Panc1 (cell line): Measurements from ENCODE around the gene PPIE. TPM values are rescaled to one million over a fixed set of nuclear protein-coding genes. Genes with fewer than 3 reads are reported as not detected.

Experiments
- ATAC-seq: fragments of 200-7000 bp; cut with Tn5 transposase; 2 replicates; pipeline ENCODE4 v1.9.1; 2020; ENCODE audit warnings: mild to moderate bottlenecking, moderate library complexity
- BruUV-seq: library from RNA; stranded (reverse); fragments of 400-500 nt; replicated peaks from 2 replicates; lab custom pipeline; 2021; lab: Mats Ljungman, UMichigan
- CTCF ChIA-PET: fragments of 300-600 bp; sonication (Branson Sonifier 250); formaldehyde crosslinking; loops from one replicate; lab custom pipeline; 2022; ENCODE audit warnings: antibody characterized with exemption; lab: Charles Lee
- POLR2A ChIA-PET: fragments of 300-600 bp; sonication (Branson Sonifier 250); formaldehyde crosslinking; loops from one replicate; lab custom pipeline; 2022; ENCODE audit warnings: antibody characterized with exemption; lab: Charles Lee
- DNase-seq: peaks from one replicate; pipeline ENCODE4 v3.0.0-alpha.2; 2010; ENCODE audit warnings: low read depth, low spot score
- H3K27ac ChIP-seq: 2 replicates; pipeline ENCODE4 v1.5.1; 2011; ENCODE audit warnings: mild to moderate bottlenecking, low read length, inconsistent platforms
- H3K27me3 ChIP-seq: fragments of 200-500 bp; sonication (Bioruptor generic); 2 replicates; pipeline ENCODE4 v1.6.0; 2014; ENCODE audit warnings: low read length, inconsistent platforms; ENCODE audit not compliant: control insufficient read depth, insufficient read depth
- H3K36me3 ChIP-seq: fragments of 200-500 bp; sonication (Bioruptor generic); 2 replicates; pipeline ENCODE4 v1.5.1; 2014; ENCODE audit warnings: inconsistent platforms, mild to moderate bottlenecking, low read length, moderate library complexity; ENCODE audit not compliant: control insufficient read depth, insufficient read depth
- H3K4me1 ChIP-seq: 2 replicates; pipeline ENCODE4 v1.5.1; 2011; ENCODE audit warnings: inconsistent platforms, mild to moderate bottlenecking, low read length, moderate library complexity; ENCODE audit not compliant: control insufficient read depth, insufficient read depth
- H3K4me3 ChIP-seq, 2 experiments: 2 replicates each; pipeline ENCODE4 v1.5.1; 2011 to 2012; ENCODE audit warnings: low read depth in 2 of 2, low read length in 2 of 2, mild to moderate bottlenecking in 2 of 2, inconsistent platforms in 1 of 2, moderate library complexity in 1 of 2
- H3K9me3 ChIP-seq: fragments of 200-500 bp; sonication (Bioruptor generic); 2 replicates; pipeline ENCODE4 v1.5.1; 2014; ENCODE audit warnings: low read depth, mild to moderate bottlenecking, inconsistent platforms, low read length, moderate library complexity; ENCODE audit not compliant: control insufficient read depth, insufficient read depth
- POLR2AphosphoS5 ChIP-seq: IDR thresholded peaks from 2 replicates; pipeline ENCODE4 v1.6.1; 2012; ENCODE audit warnings: mild to moderate bottlenecking, low read depth, low read length, moderate library complexity
- SIN3A ChIP-seq: IDR thresholded peaks from 2 replicates; pipeline ENCODE4 v1.6.1; 2012; ENCODE audit warnings: low read depth, mild to moderate bottlenecking, low read length, moderate library complexity, borderline replicate concordance; ENCODE audit not compliant: insufficient read depth
- TCF7L2 ChIP-seq: IDR thresholded peaks from 2 replicates; pipeline ENCODE4 v1.6.1; 2011; ENCODE audit warnings: mild to moderate bottlenecking, low read depth, low read length, inconsistent platforms
- in situ Hi-C: cut with HindIII; loops from 2 replicates; pipeline ENCODE4 v1.10.0; 2016; ENCODE audit warnings: low sequenced_read_pairs, low pct_unique_long_range_greater_than_20kb
- intact Hi-C: fragments of 100-400 bp; cut with micrococcal nuclease; formaldehyde crosslinking; loops from one replicate; pipeline ENCODE4 v1.10.0; 2022; ENCODE audit not compliant: unreplicated experiment
- total RNA-seq: library from RNA; stranded (reverse); gene quantifications from one replicate; pipeline ENCODE4 v1.2.1, GENCODE V29; 2021; ENCODE audit not compliant: unreplicated experiment
- TF ChIP-seq, protein P1 (sequence below), 2 experiments: IDR thresholded peaks; 2 replicates each; pipeline ENCODE4 v1.6.1; 2011 to 2012; ENCODE audit warnings: low read depth in 2 of 2, control low read depth in 1 of 2, low read length in 1 of 2, mild to moderate bottlenecking in 1 of 2, moderate library complexity in 1 of 2; ENCODE audit not compliant: insufficient read depth in 1 of 2
- TF ChIP-seq, protein P2 (sequence below): fragments of 450-650 bp; IDR thresholded peaks from 2 replicates; pipeline ENCODE4 v1.5.1; 2017; ENCODE audit warnings: mild to moderate bottlenecking

Gene PPIE
- total RNA-seq, 1 experiment from 2014 or later, result 53.0 TPM

DNA sequence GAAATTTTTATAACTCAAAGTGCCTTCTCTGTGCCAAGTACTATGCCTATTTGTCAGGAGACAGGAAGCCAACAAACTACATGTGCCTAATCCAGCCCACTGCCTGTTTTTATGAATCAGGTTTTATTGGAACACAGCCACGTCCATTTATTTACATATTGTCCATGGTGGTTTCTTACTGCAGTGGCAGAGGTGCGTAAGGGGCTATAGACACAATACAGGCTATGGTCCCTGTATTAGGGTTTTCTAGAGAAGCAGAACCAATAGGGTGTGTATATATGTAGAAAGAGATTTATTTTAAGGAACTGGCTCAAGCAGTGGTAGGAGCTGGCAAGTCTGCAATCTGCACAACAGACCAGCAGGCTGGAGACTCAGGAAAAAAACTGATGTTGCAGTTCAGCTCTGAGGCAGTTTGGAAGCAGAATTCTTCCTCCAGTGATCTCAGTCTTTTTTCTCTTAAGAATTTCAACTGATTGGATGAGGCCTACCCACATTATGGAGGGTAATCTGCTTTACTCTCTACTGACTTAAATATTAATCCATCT, 15.4 kb downstream of the PPIE start:
- no TSS peak for BruUV-seq
- no peaks in the 10 kb centered on the region for H3K27me3 ChIP-seq
- in situ Hi-C loops (no loop called here), intact Hi-C loops (no loop called here)
- CTCF ChIA-PET, result no interaction called here
- TF ChIP-seq, protein P1, sequence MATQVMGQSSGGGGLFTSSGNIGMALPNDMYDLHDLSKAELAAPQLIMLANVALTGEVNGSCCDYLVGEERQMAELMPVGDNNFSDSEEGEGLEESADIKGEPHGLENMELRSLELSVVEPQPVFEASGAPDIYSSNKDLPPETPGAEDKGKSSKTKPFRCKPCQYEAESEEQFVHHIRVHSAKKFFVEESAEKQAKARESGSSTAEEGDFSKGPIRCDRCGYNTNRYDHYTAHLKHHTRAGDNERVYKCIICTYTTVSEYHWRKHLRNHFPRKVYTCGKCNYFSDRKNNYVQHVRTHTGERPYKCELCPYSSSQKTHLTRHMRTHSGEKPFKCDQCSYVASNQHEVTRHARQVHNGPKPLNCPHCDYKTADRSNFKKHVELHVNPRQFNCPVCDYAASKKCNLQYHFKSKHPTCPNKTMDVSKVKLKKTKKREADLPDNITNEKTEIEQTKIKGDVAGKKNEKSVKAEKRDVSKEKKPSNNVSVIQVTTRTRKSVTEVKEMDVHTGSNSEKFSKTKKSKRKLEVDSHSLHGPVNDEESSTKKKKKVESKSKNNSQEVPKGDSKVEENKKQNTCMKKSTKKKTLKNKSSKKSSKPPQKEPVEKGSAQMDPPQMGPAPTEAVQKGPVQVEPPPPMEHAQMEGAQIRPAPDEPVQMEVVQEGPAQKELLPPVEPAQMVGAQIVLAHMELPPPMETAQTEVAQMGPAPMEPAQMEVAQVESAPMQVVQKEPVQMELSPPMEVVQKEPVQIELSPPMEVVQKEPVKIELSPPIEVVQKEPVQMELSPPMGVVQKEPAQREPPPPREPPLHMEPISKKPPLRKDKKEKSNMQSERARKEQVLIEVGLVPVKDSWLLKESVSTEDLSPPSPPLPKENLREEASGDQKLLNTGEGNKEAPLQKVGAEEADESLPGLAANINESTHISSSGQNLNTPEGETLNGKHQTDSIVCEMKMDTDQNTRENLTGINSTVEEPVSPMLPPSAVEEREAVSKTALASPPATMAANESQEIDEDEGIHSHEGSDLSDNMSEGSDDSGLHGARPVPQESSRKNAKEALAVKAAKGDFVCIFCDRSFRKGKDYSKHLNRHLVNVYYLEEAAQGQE (IDR thresholded peaks at IDR 0.05; ENCODE audit: insufficient read depth in 1 of 2, low read depth in 2 of 2, low read length in 1 of 2), result no peak
- TF ChIP-seq SIN3A, result no peak
- no peak for TF ChIP-seq TCF7L2
- TF ChIP-seq POLR2AphosphoS5, result no peak
- TF ChIP-seq, protein P2, sequence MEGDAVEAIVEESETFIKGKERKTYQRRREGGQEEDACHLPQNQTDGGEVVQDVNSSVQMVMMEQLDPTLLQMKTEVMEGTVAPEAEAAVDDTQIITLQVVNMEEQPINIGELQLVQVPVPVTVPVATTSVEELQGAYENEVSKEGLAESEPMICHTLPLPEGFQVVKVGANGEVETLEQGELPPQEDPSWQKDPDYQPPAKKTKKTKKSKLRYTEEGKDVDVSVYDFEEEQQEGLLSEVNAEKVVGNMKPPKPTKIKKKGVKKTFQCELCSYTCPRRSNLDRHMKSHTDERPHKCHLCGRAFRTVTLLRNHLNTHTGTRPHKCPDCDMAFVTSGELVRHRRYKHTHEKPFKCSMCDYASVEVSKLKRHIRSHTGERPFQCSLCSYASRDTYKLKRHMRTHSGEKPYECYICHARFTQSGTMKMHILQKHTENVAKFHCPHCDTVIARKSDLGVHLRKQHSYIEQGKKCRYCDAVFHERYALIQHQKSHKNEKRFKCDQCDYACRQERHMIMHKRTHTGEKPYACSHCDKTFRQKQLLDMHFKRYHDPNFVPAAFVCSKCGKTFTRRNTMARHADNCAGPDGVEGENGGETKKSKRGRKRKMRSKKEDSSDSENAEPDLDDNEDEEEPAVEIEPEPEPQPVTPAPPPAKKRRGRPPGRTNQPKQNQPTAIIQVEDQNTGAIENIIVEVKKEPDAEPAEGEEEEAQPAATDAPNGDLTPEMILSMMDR, result no peak
- no peak overlapping the region for H3K27ac ChIP-seq
- ATAC-seq (no peak), DNase-seq (no peak)
- no peaks in the 10 kb centered on the region for H3K9me3 ChIP-seq
- peaks cover 2% of the 10 kb centered on the region for H3K36me3 ChIP-seq
- H3K4me3 ChIP-seq, result no peak overlapping the region
- POLR2A ChIA-PET, result interaction anchor here (0.5 kb wide), 1 partner anchor 168 kb away, joined by 3 read pairs; no protein-coding TSS in a partner anchor
- H3K4me1 ChIP-seq, result no peaks in the 10 kb centered on the region

- no TSS peak for BruUV-seq
- Histone ChIP-seq H3K9me3 (no peaks in the 10 kb centered on the region), H3K4me1 (no peaks in the 10 kb centered on the region), H3K36me3 (peaks cover 2% of the 10 kb centered on the region; the same call in 1 of the 2 replicates), H3K4me3 (no peak overlapping the region), H3K27me3 (no peaks in the 10 kb centered on the region), H3K27ac (no peak overlapping the region)
- CTCF ChIA-PET, result interaction anchor here (1.0 kb wide), 1 partner anchor 54 kb away, joined by 3 read pairs; no protein-coding TSS in a partner anchor
- TF ChIP-seq POLR2AphosphoS5, result no peak
- TF ChIP-seq, protein P1 (IDR thresholded peaks at IDR 0.05; ENCODE audit: insufficient read depth in 1 of 2, low read depth in 2 of 2, low read length in 1 of 2), result no peak
- no peak for TF ChIP-seq SIN3A
- TF ChIP-seq, protein P2, result no peak
- no peak for TF ChIP-seq TCF7L2
- in situ Hi-C loops (no loop called here), intact Hi-C loops (no loop called here)
- ATAC-seq (no peak), DNase-seq (no peak)
- POLR2A ChIA-PET, result no interaction called here
Measured at GRCh38 chr1:39754906-39755504, 16.3 kb downstream of the PPIE start.
